WTC11 (cell line): ENCODE results near the gene EHBP1L1. TPM values are rescaled to one million over a fixed set of nuclear protein-coding genes. Genes with fewer than 3 reads are reported as not detected.

ENCODE experiments used
- ATAC-seq: fragments of 200-7000 bp; cut with Tn5 transposase; 2 replicates; pipeline ENCODE4 v1.10.0; 2021; ENCODE audit warnings: mild to moderate bottlenecking, moderate library complexity
- CTCF ChIA-PET: fragments of 300-600 bp; sonication (Branson Sonifier 250); formaldehyde crosslinking; loops from one replicate; lab custom pipeline; 2021; ENCODE audit warnings: antibody characterized with exemption; lab: Charles Lee
- POLR2A ChIA-PET: fragments of 350-600 bp; sonication (Branson Sonifier 250); formaldehyde crosslinking; loops from one replicate; lab custom pipeline; 2021; ENCODE audit warnings: antibody characterized with exemption; lab: Charles Lee
- DNase-seq: peaks from one replicate; pipeline ENCODE4 v3.0.0; 2021; ENCODE audit warnings: low spot score
- H3K27ac Mint-ChIP-seq: 2 replicates; pipeline ENCODE4 v1.8.0; 2021; ENCODE audit warnings: mixed read lengths
- H3K27me3 Mint-ChIP-seq: 2 replicates; pipeline ENCODE4 v1.8.0; 2021; ENCODE audit warnings: low read depth, mild to moderate bottlenecking, moderate library complexity, mixed read lengths
- H3K36me3 Mint-ChIP-seq: 2 replicates; pipeline ENCODE4 v1.8.0; 2021; ENCODE audit warnings: mixed read lengths
- H3K4me1 Mint-ChIP-seq: 2 replicates; pipeline ENCODE4 v1.8.0; 2022; ENCODE audit warnings: mixed read lengths
- H3K4me3 Mint-ChIP-seq: 2 replicates; pipeline ENCODE4 v1.8.0; 2021; ENCODE audit warnings: mild to moderate bottlenecking, moderate library complexity, mixed read lengths
- H3K9me3 Mint-ChIP-seq: 2 replicates; pipeline ENCODE4 v1.8.0; 2021; ENCODE audit warnings: mixed read lengths
- CTCF ChIP-seq: fragments of 200-600 bp; IDR thresholded peaks from 2 replicates; pipeline ENCODE4 v1.8.0; 2022; ENCODE audit warnings: antibody characterized with exemption
- GTF2I ChIP-seq: fragments of 250-450 bp; sonication (Bioruptor Pico); conservative IDR thresholded peaks from 2 replicates; pipeline ENCODE4 v1.4.0; 2021; ENCODE audit warnings: mild to moderate bottlenecking
- KAT7 ChIP-seq: sonication (generic); formaldehyde crosslinking; IDR thresholded peaks from 2 replicates; pipeline ENCODE4 v1.8.1; 2023; ENCODE audit warnings: missing genetic modification reagents, mild to moderate bottlenecking, borderline replicate concordance
- MAX ChIP-seq: sonication (generic); formaldehyde crosslinking; IDR thresholded peaks from 2 replicates; pipeline ENCODE4 v1.8.0; 2022; ENCODE audit warnings: mild to moderate bottlenecking, missing genetic modification reagents
- SP1 ChIP-seq: sonication (generic); formaldehyde crosslinking; conservative IDR thresholded peaks from 2 replicates; pipeline ENCODE4 v1.8.1; 2022; ENCODE audit warnings: missing genetic modification reagents
- USF1 ChIP-seq: sonication (generic); formaldehyde crosslinking; IDR thresholded peaks from 2 replicates; pipeline ENCODE4 v1.8.0; 2022; ENCODE audit warnings: mild to moderate bottlenecking, missing genetic modification reagents
- USF2 ChIP-seq: sonication (generic); formaldehyde crosslinking; IDR thresholded peaks from 2 replicates; pipeline ENCODE4 v1.8.1; 2023; ENCODE audit warnings: mild to moderate bottlenecking, missing genetic modification reagents, moderate library complexity
- ZNF121 ChIP-seq: sonication (generic); formaldehyde crosslinking; IDR thresholded peaks from 2 replicates; pipeline ENCODE4 v1.8.0; 2023; ENCODE audit warnings: missing genetic modification reagents
- ZNF512 ChIP-seq: sonication (generic); formaldehyde crosslinking; IDR thresholded peaks from 2 replicates; pipeline ENCODE4 v1.8.1; 2022; ENCODE audit warnings: missing genetic modification reagents, borderline replicate concordance
- total RNA-seq: library from RNA; stranded (reverse); gene quantifications from 3 replicates; pipeline ENCODE4 v1.2.3, GENCODE V29; 2021

EHBP1L1 gene
- total RNA-seq, 1 experiment from 2014 or later = 11.8 TPM

GRCh38 chr11:65551572-65552387 is 24.1 kb upstream of the EHBP1L1 start:
- no peaks in the 10 kb centered on the region for H3K9me3 Mint-ChIP-seq
- ATAC-seq = peak; percentile 64
- peak; percentile 89 for DNase-seq
- CTCF ChIA-PET = interaction anchor here (0.5 to 5.8 kb wide), 29 partner anchors 10 to 339 kb away, joined by 3 to 171 read pairs (median 4); partner anchors contain the start of genes CCDC85B, CDC42EP2, EHBP1L1 and FAM89B
- H3K36me3 Mint-ChIP-seq = no peaks in the 10 kb centered on the region
- H3K27ac Mint-ChIP-seq = no peak overlapping the region
- H3K4me3 Mint-ChIP-seq = peak overlapping the region; percentile 36; the same call in 1 of the 2 replicates
- H3K27me3 Mint-ChIP-seq = peaks cover 80% of the 10 kb centered on the region
- POLR2A ChIA-PET = interaction anchor here (0.5 to 2.1 kb wide), 8 partner anchors 9 to 1511 kb away, joined by 3 to 7 read pairs (median 4); partner anchors contain the start of genes MALAT1 and ZNRD2
- TF ChIP-seq ZNF512 (CRISPR knock-in tag) = no peak
- TF ChIP-seq CTCF = peak; percentile 49; the same call in 1 of the 2 replicates
- peaks cover 42% of the 10 kb centered on the region for H3K4me1 Mint-ChIP-seq

- no peaks in the 10 kb centered on the region for H3K9me3 Mint-ChIP-seq
- ChIA-PET CTCF (interaction anchor here (0.5 to 5.8 kb wide), 30 partner anchors 10 to 519 kb away, joined by 3 to 171 read pairs (median 4); partner anchors contain the start of genes CCDC85B, CDC42EP2, EHBP1L1 and FAM89B), POLR2A (interaction anchor here (0.5 to 2.1 kb wide), 8 partner anchors 9 to 1512 kb away, joined by 3 to 7 read pairs (median 4); partner anchors contain the start of genes MALAT1 and ZNRD2)
- peaks cover 47% of the 10 kb centered on the region for H3K4me1 Mint-ChIP-seq
- H3K4me3 Mint-ChIP-seq = peak overlapping the region; percentile 7; the same call in 1 of the 2 replicates
- ATAC-seq (no peak), DNase-seq (no peak)
- H3K36me3 Mint-ChIP-seq = no peaks in the 10 kb centered on the region
- TF ChIP-seq USF2 (peak; percentile 72), USF1 (CRISPR knock-in tag) (peak; percentile 71; the same call in 1 of the 2 replicates), GTF2I (CRISPR knock-in tag) (no peak)
- H3K27ac Mint-ChIP-seq = no peak overlapping the region
- peaks cover 79% of the 10 kb centered on the region for H3K27me3 Mint-ChIP-seq
These were observed 23.4 kb upstream of the EHBP1L1 start for GRCh38 chr11:65552388-65552951.

- peaks cover 70% of the 10 kb centered on the region for H3K27me3 Mint-ChIP-seq
- ChIA-PET CTCF (interaction anchor here (0.5 to 5.8 kb wide), 18 partner anchors 9 to 527 kb away, joined by 3 to 171 read pairs (median 4); partner anchors contain the start of genes EHBP1L1, FAM89B, KAT5 and SIPA1), POLR2A (interaction anchor here (1.1 to 1.5 kb wide), 3 partner anchors 13 to 54 kb away, joined by 3 to 4 read pairs (median 3); partner anchors contain the start of gene MALAT1)
- H3K27ac Mint-ChIP-seq = no peak overlapping the region
- TF ChIP-seq SP1 (CRISPR knock-in tag) (peak; percentile 41; the same call in 1 of the 2 replicates), ZNF121 (CRISPR knock-in tag) (peak; percentile 77; the same call in 1 of the 2 replicates), KAT7 (CRISPR knock-in tag) (no peak), MAX (0 out of 2 replicates have a peak, but pooled peaks have one; percentile 26)
- peak overlapping the region; percentile 52 for H3K4me3 Mint-ChIP-seq
- peak; percentile 48 for ATAC-seq
- peaks cover 47% of the 10 kb centered on the region for H3K4me1 Mint-ChIP-seq
- DNase-seq = peak; percentile 76
- no peaks in the 10 kb centered on the region for H3K9me3 Mint-ChIP-seq
- H3K36me3 Mint-ChIP-seq = no peaks in the 10 kb centered on the region
These were observed 22.4 kb upstream of the EHBP1L1 start for GRCh38 chr11:65553301-65554001.
